Mesothelial cell of epicardium (in vitro differentiated cells): ENCODE results near the gene BRIX1. TPM values are rescaled to one million over a fixed set of nuclear protein-coding genes. Genes with fewer than 3 reads are reported as not detected.

Experiments used
- DNase-seq, 2 experiments: peaks; one replicate each; pipeline ENCODE4 v3.0.0; 2021; ENCODE audit warnings: low spot score in 2 of 2; ENCODE audit not compliant: unreplicated experiment in 2 of 2
- H3K27ac Mint-ChIP-seq: 2 replicates; pipeline ENCODE4 v1.8.0; 2021; ENCODE audit warnings: mixed read lengths
- H3K27me3 Mint-ChIP-seq: 2 replicates; pipeline ENCODE4 v1.8.0; 2021; ENCODE audit warnings: low read depth, mixed read lengths
- H3K36me3 Mint-ChIP-seq: 2 replicates; pipeline ENCODE4 v1.8.0; 2021; ENCODE audit warnings: mixed read lengths
- H3K4me1 Mint-ChIP-seq: 2 replicates; pipeline ENCODE4 v1.8.0; 2021; ENCODE audit warnings: mixed read lengths
- H3K4me3 Mint-ChIP-seq: 2 replicates; pipeline ENCODE4 v1.8.0; 2021; ENCODE audit warnings: mild to moderate bottlenecking, moderate library complexity, mixed read lengths
- H3K9me3 Mint-ChIP-seq: 2 replicates; pipeline ENCODE4 v1.8.0; 2021; ENCODE audit warnings: mixed read lengths
- total RNA-seq: library from RNA; stranded (reverse); gene quantifications from 3 replicates; pipeline ENCODE4 v1.2.1, GENCODE V29; 2021
- TF ChIP-seq, protein P1 (sequence below): fragments of 200-600 bp; sonication (generic); IDR thresholded peaks from one replicate; pipeline ENCODE4 v1.5.0; 2021; ENCODE audit warnings: antibody characterized with exemption; ENCODE audit not compliant: unreplicated experiment

The BRIX1 gene
- total RNA-seq, 1 donor from 2014 or later = 33.2 TPM

DNA sequence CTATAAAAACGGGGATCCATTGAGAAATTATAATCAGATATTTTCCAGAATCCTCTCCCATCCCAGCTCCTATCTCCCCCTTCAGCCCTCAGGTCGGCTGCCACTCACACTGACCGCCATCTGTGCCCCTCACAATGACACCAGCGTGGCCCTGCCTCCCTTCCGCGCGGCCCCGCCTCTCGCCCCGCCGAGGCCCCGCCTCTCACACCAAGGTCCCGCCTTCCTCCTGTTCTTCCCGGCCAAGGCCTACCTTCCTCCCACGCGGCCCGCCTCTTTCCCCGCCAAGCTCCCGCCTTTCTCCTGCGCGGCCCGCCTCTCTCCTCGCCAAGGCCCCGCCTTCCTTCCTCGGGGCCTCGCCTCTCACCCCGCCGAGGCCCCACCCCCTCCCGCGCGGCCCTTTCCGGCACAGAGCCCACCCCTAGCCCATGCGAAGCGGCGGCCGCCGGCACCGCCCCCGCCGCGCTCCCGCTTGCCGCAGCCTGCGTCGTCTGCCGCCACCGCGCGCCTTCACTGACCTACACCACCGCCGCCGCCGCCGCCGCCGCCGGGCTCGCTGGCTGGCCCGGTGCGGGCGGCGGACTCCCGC, 13.7 kb downstream of the BRIX1 start, which contains the start of gene DNAJC21:
DNAJC21 (plus strand) TSS at position 426 of the 586 bp plus-strand sequence. CDS start 261 bp downstream, outside the sequence.
- Mint-ChIP-seq H3K4me1 (peaks cover 24% of the 10 kb centered on the region), H3K27ac (peak within 1 kb of the TSS; percentile 99)

DNA sequence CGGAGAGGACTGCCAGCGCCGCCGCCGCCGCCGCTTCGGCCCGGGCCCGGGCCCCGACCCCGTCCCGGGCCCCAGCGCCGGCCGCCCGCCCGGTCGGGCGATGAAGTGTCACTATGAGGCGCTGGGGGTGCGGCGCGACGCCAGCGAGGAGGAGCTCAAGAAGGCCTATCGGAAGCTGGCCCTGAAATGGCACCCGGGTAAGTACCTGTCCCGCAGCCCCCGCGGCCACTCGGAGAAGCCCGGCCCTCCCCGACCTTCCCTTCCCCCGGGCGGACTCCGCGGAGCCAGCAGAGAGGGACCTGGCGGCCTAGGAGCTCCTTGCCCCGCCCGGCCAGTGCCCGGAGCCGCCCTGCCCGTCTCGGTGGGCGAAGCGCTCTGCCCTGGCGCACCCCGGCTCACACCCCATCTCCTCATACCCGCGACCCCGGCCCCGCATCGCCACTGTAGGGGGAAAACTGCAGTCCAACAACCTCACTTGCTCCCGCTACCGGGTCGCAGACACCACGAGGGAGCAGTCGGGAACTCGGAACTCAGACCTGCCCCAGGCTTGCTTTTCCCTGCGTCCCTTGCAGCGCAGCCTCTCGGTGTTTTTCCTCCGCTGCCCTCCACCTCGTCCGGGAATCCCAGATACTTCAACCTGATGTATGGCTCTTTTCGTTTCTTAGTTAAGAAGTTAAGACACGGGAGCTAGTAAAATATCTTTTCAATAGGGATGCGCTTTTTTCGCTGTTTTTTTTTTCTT, 14.4 kb downstream of the BRIX1 start:
- H3K36me3 Mint-ChIP-seq = peaks cover 16% of the 10 kb centered on the region

More for the DNA sequence above, 13.7 kb downstream of the BRIX1 start, which contains the start of gene DNAJC21:
- Mint-ChIP-seq H3K27me3 (no peaks in the 10 kb centered on the region), H3K9me3 (no peaks in the 10 kb centered on the region), H3K36me3 (peaks cover 18% of the 10 kb centered on the region), H3K4me3 (peak within 1 kb of the TSS; percentile 99)
- TF ChIP-seq, protein P1, sequence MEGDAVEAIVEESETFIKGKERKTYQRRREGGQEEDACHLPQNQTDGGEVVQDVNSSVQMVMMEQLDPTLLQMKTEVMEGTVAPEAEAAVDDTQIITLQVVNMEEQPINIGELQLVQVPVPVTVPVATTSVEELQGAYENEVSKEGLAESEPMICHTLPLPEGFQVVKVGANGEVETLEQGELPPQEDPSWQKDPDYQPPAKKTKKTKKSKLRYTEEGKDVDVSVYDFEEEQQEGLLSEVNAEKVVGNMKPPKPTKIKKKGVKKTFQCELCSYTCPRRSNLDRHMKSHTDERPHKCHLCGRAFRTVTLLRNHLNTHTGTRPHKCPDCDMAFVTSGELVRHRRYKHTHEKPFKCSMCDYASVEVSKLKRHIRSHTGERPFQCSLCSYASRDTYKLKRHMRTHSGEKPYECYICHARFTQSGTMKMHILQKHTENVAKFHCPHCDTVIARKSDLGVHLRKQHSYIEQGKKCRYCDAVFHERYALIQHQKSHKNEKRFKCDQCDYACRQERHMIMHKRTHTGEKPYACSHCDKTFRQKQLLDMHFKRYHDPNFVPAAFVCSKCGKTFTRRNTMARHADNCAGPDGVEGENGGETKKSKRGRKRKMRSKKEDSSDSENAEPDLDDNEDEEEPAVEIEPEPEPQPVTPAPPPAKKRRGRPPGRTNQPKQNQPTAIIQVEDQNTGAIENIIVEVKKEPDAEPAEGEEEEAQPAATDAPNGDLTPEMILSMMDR = no peak
- peak; percentile 93 to 97 for DNase-seq

DNA sequence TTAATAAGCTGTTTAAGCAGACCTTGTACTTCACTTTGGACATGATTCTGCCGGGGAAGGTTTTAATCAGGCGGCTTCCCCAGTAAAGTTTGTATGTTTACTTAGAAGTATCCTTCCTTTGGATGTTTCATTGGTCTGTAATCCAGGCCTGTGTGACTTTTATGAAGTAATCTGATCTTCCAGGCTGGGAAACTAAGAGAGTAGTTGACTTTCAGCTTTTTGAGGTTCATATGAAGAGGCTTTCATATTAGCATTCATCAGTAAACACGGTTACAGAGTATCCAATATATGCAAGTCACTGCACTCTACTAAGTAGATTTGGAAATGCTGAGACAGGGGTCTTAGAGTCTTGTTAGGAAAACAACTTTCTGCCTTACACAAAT, 14.9 kb downstream of the BRIX1 start:
- TF ChIP-seq, protein P1 = no peak
- H3K4me3 Mint-ChIP-seq = peak overlapping the region; percentile 99

More for the DNA sequence above, 14.4 kb downstream of the BRIX1 start:
- Mint-ChIP-seq H3K9me3 (no peaks in the 10 kb centered on the region), H3K27ac (peak overlapping the region; percentile 99), H3K27me3 (no peaks in the 10 kb centered on the region), H3K4me3 (peak overlapping the region; percentile 99), H3K4me1 (peaks cover 20% of the 10 kb centered on the region)
- TF ChIP-seq, protein P1 = no peak
- DNase-seq = peak; percentile 33 to 76

DNA sequence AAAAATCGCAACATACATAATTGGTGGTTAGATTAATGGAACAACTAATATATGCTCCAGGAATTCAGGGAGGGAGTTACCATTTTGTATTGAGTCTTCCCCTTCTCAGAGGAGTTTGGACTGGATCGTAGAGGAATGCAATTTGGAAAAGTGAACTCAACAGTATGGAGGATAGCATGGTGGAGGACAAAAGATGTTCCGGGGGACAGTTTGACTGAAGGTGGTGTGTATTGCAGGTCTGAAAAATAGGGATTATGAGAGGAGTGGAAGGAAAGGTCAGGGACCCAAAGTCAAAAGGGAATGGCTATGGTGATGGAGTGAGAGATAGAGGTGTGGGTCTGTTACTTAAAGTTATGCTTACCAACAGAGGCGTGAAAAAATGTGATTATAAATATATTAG, 15.4 kb downstream of the BRIX1 start:
- H3K9me3 Mint-ChIP-seq = no peaks in the 10 kb centered on the region
- peaks cover 25% of the 10 kb centered on the region for H3K4me1 Mint-ChIP-seq
- no peak for DNase-seq
- no peaks in the 10 kb centered on the region for H3K27me3 Mint-ChIP-seq
- H3K27ac Mint-ChIP-seq = peak overlapping the region; percentile 99
- TF ChIP-seq, protein P1 = no peak
- H3K36me3 Mint-ChIP-seq = peaks cover 14% of the 10 kb centered on the region
- peak overlapping the region; percentile 99 for H3K4me3 Mint-ChIP-seq

More for the DNA sequence above, 14.9 kb downstream of the BRIX1 start:
- Mint-ChIP-seq H3K27ac (peak overlapping the region; percentile 99), H3K36me3 (peaks cover 18% of the 10 kb centered on the region), H3K27me3 (no peaks in the 10 kb centered on the region), H3K9me3 (no peaks in the 10 kb centered on the region), H3K4me1 (peaks cover 25% of the 10 kb centered on the region)
- DNase-seq = no peak

DNA sequence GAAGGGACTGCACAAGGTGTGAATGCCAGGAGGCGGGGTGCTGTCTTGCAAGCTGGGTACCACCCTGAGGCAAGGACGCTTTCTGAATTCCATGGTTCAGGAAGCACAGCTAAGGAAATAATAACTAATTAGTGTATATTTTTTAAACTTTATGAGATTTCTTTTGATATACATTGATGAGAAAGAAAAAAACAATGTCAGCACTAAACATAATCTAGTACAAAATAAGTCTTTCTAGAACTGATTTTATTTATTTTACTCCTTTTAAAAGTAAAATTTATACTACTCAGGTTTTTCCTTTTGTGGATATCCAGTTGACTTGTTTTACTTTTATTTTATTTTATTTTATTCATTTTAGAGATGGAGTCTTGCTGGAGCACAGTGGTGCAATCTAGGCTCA, 17.4 kb downstream of the BRIX1 start:
- Mint-ChIP-seq H3K4me3 (no peak overlapping the region), H3K36me3 (peaks cover 19% of the 10 kb centered on the region), H3K27me3 (no peaks in the 10 kb centered on the region), H3K9me3 (no peaks in the 10 kb centered on the region), H3K27ac (no peak overlapping the region), H3K4me1 (peaks cover 25% of the 10 kb centered on the region)
- TF ChIP-seq, protein P1 = no peak
- no peak for DNase-seq
